H1 (cell line): ENCODE data around the gene ACLY. TPM values are rescaled to one million over a fixed set of nuclear protein-coding genes. Genes with fewer than 3 reads are reported as not detected.

ENCODE experiments used
- CTCF ChIA-PET: fragments of 300-600 bp; sonication (Branson Sonifier 250); formaldehyde crosslinking; loops from one replicate; lab custom pipeline; 2021; ENCODE audit not compliant: partially characterized antibody; lab: Charles Lee
- POLR2A ChIA-PET: fragments of 300-600 bp; sonication (Branson Sonifier 250); formaldehyde crosslinking; loops from one replicate; lab custom pipeline; 2021; ENCODE audit warnings: inconsistent platforms; ENCODE audit not compliant: partially characterized antibody; lab: Charles Lee
- DNase-seq, 2 experiments: peaks; one replicate each; pipeline versions ENCODE4 v3.0.0 to v3.0.0-alpha.2; 2010 to 2022; ENCODE audit warnings: low spot score in 2 of 2, low read depth in 1 of 2, mixed read lengths in 1 of 2
- FAIRE-seq: peaks from 2 replicates; lab custom pipeline; 2011; peaks lifted over from hg19 to GRCh38; lab: Jason Lieb, UNC
- H2AFZ ChIP-seq: 2 replicates; pipeline ENCODE4 v1.8.1; 2012; ENCODE audit warnings: low read length, inconsistent platforms
- H2AK5ac ChIP-seq: 2 replicates; pipeline ENCODE4 v1.6.1; 2013; ENCODE audit warnings: low read depth, low read length
- H2BK120ac ChIP-seq: replicated peaks from 2 replicates; pipeline ENCODE3; 2013; ENCODE audit warnings: low read depth, low read length, inconsistent platforms
- H2BK12ac ChIP-seq: 2 replicates; pipeline ENCODE4 v1.6.1; 2013; ENCODE audit warnings: low read depth, low read length
- H2BK15ac ChIP-seq: 2 replicates; pipeline ENCODE4 v1.6.1; 2013; ENCODE audit warnings: low read length
- H2BK20ac ChIP-seq: 2 replicates; pipeline ENCODE4 v1.6.1; 2013; ENCODE audit warnings: low read length
- H2BK5ac ChIP-seq: 2 replicates; pipeline ENCODE4 v1.6.1; 2013; ENCODE audit warnings: low read depth, low read length
- H3K14ac ChIP-seq: 2 replicates; pipeline ENCODE4 v1.6.1; 2013; ENCODE audit warnings: inconsistent platforms; ENCODE audit not compliant: insufficient read length
- H3K18ac ChIP-seq: 2 replicates; pipeline ENCODE4 v1.6.1; 2013; ENCODE audit warnings: low read length; ENCODE audit errors: extremely low read depth
- H3K23ac ChIP-seq: 2 replicates; pipeline ENCODE4 v1.6.1; 2013; ENCODE audit warnings: inconsistent platforms; ENCODE audit not compliant: insufficient read length
- H3K23me2 ChIP-seq: 2 replicates; pipeline ENCODE4 v1.6.1; 2013; ENCODE audit warnings: low read depth, low read length
- H3K27ac ChIP-seq: 2 replicates; pipeline ENCODE4 v1.6.1; 2011; ENCODE audit warnings: low read depth, low read length, inconsistent platforms
- H3K27me3 ChIP-seq, 4 experiments: replicated peaks in 1 of 4; 1 replicate in 1 of 4; 2 replicates in 3 of 4; pipeline versions ENCODE4 v1.6.1 to v1.8.1; 2011 to 2013; ENCODE audit warnings: low read length in 3 of 4, mild to moderate bottlenecking in 3 of 4, inconsistent platforms in 2 of 4, mixed read lengths in 2 of 4, moderate library complexity in 1 of 4; ENCODE audit not compliant: control insufficient read depth in 3 of 4, insufficient read depth in 3 of 4; ENCODE audit errors: extremely low read depth in 1 of 4
- H3K36me3 ChIP-seq, 4 experiments: 2 replicates each; pipeline versions ENCODE4 v1.6.1 to v1.8.1; 2011 to 2013; ENCODE audit warnings: mild to moderate bottlenecking in 4 of 4, low read length in 3 of 4, moderate library complexity in 2 of 4, control low read depth in 1 of 4, inconsistent platforms in 1 of 4; ENCODE audit not compliant: insufficient read depth in 4 of 4, control insufficient read depth in 2 of 4
- H3K4ac ChIP-seq: replicated peaks from 2 replicates; pipeline ENCODE3; 2013; ENCODE audit warnings: low read length, low read depth, mixed read lengths, inconsistent platforms; ENCODE audit not compliant: insufficient read length
- H3K4me1 ChIP-seq, 4 experiments: replicated peaks in 1 of 4; 1 replicate in 1 of 4; 2 replicates in 3 of 4; pipeline versions ENCODE4 v1.6.1 to v1.8.1; 2011 to 2013; ENCODE audit warnings: low read length in 3 of 4, inconsistent platforms in 2 of 4, mixed read lengths in 1 of 4; ENCODE audit not compliant: insufficient read depth in 4 of 4, control insufficient read depth in 3 of 4
- H3K4me2 ChIP-seq, 2 experiments: 2 replicates each; pipeline versions ENCODE4 v1.6.1 to v1.8.1; 2011 to 2013; ENCODE audit warnings: low read depth in 2 of 2, low read length in 2 of 2, control low read depth in 1 of 2, inconsistent platforms in 1 of 2, mild to moderate bottlenecking in 1 of 2; ENCODE audit not compliant: insufficient read depth in 1 of 2
- H3K4me3 ChIP-seq, 4 experiments: fragments of 200-600, 300-600 bp in 1 of 4; sonication (generic), shearing (Covaris generic), sonication (Bioruptor Twin) in 1 of 4; 2 replicates each; pipeline versions ENCODE4 v1.5.1 to v1.8.1; 2011 to 2016; ENCODE audit warnings: low read length in 4 of 4, low read depth in 3 of 4, control low read depth in 2 of 4, inconsistent platforms in 2 of 4, mild to moderate bottlenecking in 2 of 4, mixed read lengths in 1 of 4, moderate library complexity in 1 of 4; ENCODE audit not compliant: insufficient read depth in 2 of 4; ENCODE audit errors: extremely low read depth in 1 of 4
- H3K56ac ChIP-seq: replicated peaks from 2 replicates; pipeline ENCODE3; 2013; ENCODE audit warnings: low read depth, mild to moderate bottlenecking, mixed read lengths, low read length, inconsistent platforms; ENCODE audit not compliant: insufficient read length
- H3K79me1 ChIP-seq: 2 replicates; pipeline ENCODE4 v1.6.1; 2013; ENCODE audit warnings: low read depth, low read length, control low read depth
- H3K79me2 ChIP-seq, 2 experiments: 2 replicates each; pipeline versions ENCODE4 v1.6.1 to v1.8.1; 2012 to 2013; ENCODE audit warnings: low read length in 2 of 2, mild to moderate bottlenecking in 2 of 2, inconsistent platforms in 1 of 2; ENCODE audit not compliant: insufficient read depth in 2 of 2, control insufficient read depth in 1 of 2
- H3K9ac ChIP-seq, 4 experiments: replicated peaks in 1 of 4; 1 replicate in 1 of 4; 2 replicates in 3 of 4; pipeline versions ENCODE4 v1.6.1 to v1.8.1; 2011 to 2013; ENCODE audit warnings: low read depth in 3 of 4, low read length in 3 of 4, control low read depth in 2 of 4, mild to moderate bottlenecking in 2 of 4, moderate library complexity in 2 of 4, inconsistent platforms in 1 of 4; ENCODE audit errors: extremely low read depth in 1 of 4
- H3K9me3 ChIP-seq, 2 experiments: 2 replicates each; pipeline versions ENCODE4 v1.6.1 to v1.8.1; 2012 to 2013; ENCODE audit warnings: mild to moderate bottlenecking in 2 of 2, moderate library complexity in 2 of 2, control low read depth in 1 of 2, inconsistent platforms in 1 of 2, low read depth in 1 of 2, low read length in 1 of 2, mixed read lengths in 1 of 2; ENCODE audit not compliant: insufficient read depth in 2 of 2
- H4K20me1 ChIP-seq, 2 experiments: replicated peaks in 1 of 2; 2 replicates each; pipeline versions ENCODE3 to v1.8.1; 2011 to 2013; ENCODE audit warnings: inconsistent platforms in 2 of 2, low read length in 2 of 2, mild to moderate bottlenecking in 1 of 2; ENCODE audit not compliant: insufficient read depth in 2 of 2, control insufficient read depth in 1 of 2
- H4K5ac ChIP-seq: 2 replicates; pipeline ENCODE4 v1.6.1; 2013; ENCODE audit warnings: low read length, low read depth, mixed read lengths, inconsistent platforms; ENCODE audit not compliant: insufficient read length
- H4K8ac ChIP-seq: 2 replicates; pipeline ENCODE4 v1.8.0; 2013; ENCODE audit warnings: mild to moderate bottlenecking, moderate library complexity, low read length, inconsistent platforms; ENCODE audit not compliant: insufficient read depth; ENCODE audit errors: extremely low read depth
- H4K91ac ChIP-seq: replicated peaks from 2 replicates; pipeline ENCODE3; 2013; ENCODE audit warnings: low read length, mixed read lengths, inconsistent platforms; ENCODE audit not compliant: insufficient read length
- BRCA1 ChIP-seq: IDR thresholded peaks from 2 replicates; pipeline ENCODE4 v1.6.1; 2012; ENCODE audit warnings: low read depth, low read length, improper control_type of control experiment
- CBX8 ChIP-seq: fragments of 300-800, 300-1000 bp; sonication (generic); IDR thresholded peaks from 2 replicates; pipeline ENCODE4 v1.7.1; 2016; ENCODE audit warnings: low read depth, low read length, borderline replicate concordance
- CEBPB ChIP-seq: IDR thresholded peaks from 2 replicates; pipeline ENCODE4 v1.6.1; 2012; ENCODE audit warnings: low read depth, low read length
- CHD1 ChIP-seq: IDR thresholded peaks from 2 replicates; pipeline ENCODE4 v1.6.1; 2012; ENCODE audit warnings: low read depth, low read length, improper control_type of control experiment
- CTBP2 ChIP-seq: IDR thresholded peaks from 2 replicates; pipeline ENCODE4 v1.7.0; 2011; ENCODE audit warnings: borderline replicate concordance, mild to moderate bottlenecking, moderate library complexity, mixed read lengths, low read length; ENCODE audit not compliant: insufficient read depth, insufficient read length
- EGR1 ChIP-seq: IDR thresholded peaks from 2 replicates; pipeline ENCODE4 v1.6.1; 2011; ENCODE audit warnings: low read depth, low read length, borderline replicate concordance
- EP300 ChIP-seq, 2 experiments: IDR thresholded peaks; 1 replicate in 1 of 2; 2 replicates in 1 of 2; pipeline ENCODE4 v1.6.1; 2011 to 2012; ENCODE audit warnings: low read depth in 2 of 2, low read length in 2 of 2, mild to moderate bottlenecking in 2 of 2, borderline replicate concordance in 1 of 2, inconsistent platforms in 1 of 2, moderate library complexity in 1 of 2
- KDM4A ChIP-seq: IDR thresholded peaks from one replicate; pipeline ENCODE4 v1.7.1; 2012; ENCODE audit warnings: low read depth, mild to moderate bottlenecking, moderate library complexity, low read length, inconsistent platforms; ENCODE audit not compliant: severe bottlenecking
- POU5F1 ChIP-seq: IDR thresholded peaks from 2 replicates; pipeline ENCODE4 v1.6.1; 2011; ENCODE audit warnings: low read depth, mild to moderate bottlenecking, low read length, moderate library complexity
- RFX5 ChIP-seq: IDR thresholded peaks from 2 replicates; pipeline ENCODE4 v1.6.1; 2011; ENCODE audit warnings: low read depth, low read length, improper control_type of control experiment, borderline replicate concordance
- SIX5 ChIP-seq: IDR thresholded peaks from 2 replicates; pipeline ENCODE4 v1.6.1; 2011; ENCODE audit warnings: mild to moderate bottlenecking, low read depth, low read length
- SP2 ChIP-seq: IDR thresholded peaks from 2 replicates; pipeline ENCODE4 v1.6.1; 2012; ENCODE audit warnings: mild to moderate bottlenecking, low read length, inconsistent platforms
- SP4 ChIP-seq: IDR thresholded peaks from 2 replicates; pipeline ENCODE4 v1.6.1; 2012; ENCODE audit warnings: low read length, inconsistent platforms
- TAF7 ChIP-seq: optimal IDR thresholded peaks from 2 replicates; pipeline ENCODE3; 2011; ENCODE audit warnings: low read depth, mild to moderate bottlenecking, inconsistent platforms, low read length, moderate library complexity, borderline replicate concordance
- WGBS, 2 experiments: shearing (Covaris generic) in 1 of 2; methylation state at CpG; one replicate each; pipeline versions ENCODE4 v1.1.6 to v1.1.7; 2013 to 2015; ENCODE audit warnings: low lambda C conversion rate in 2 of 2, mixed read lengths in 2 of 2, inconsistent platforms in 1 of 2, low coverage in 1 of 2, missing lambda C conversion rate in 1 of 2; ENCODE audit not compliant: insufficient replicate concordance in 2 of 2, insufficient coverage in 1 of 2, insufficient read length in 1 of 2; ENCODE audit errors: extremely low coverage in 1 of 2, missing lambda C conversion rate in 1 of 2; 5-methylcytosine and 5-hydroxymethylcytosine counted together
- polyA plus RNA-seq, 7 experiments: library from polyadenylated mRNA; depleted of rRNA in 3 of 7; stranded (reverse) in 5 of 7; unstranded in 2 of 7; fragments of >200 nt in 5 of 7; fragments of 200-250 nt in 2 of 7; gene quantifications; 1 replicate in 5 of 7; 2 replicates in 1 of 7; 4 replicates in 1 of 7; pipeline versions ENCODE4 v1.2.1 to v1.2.3, GENCODE V29; 2011 to 2013; ENCODE audit warnings: missing spikeins in 2 of 7, mixed read lengths in 2 of 7
- total RNA-seq: library from RNA; stranded (reverse); fragmentation: NEBNext Ultra II Directional; extraction: Animal tissue kit (Norgen Biotek cat#: 25700); gene quantifications from 2 replicates; pipeline ENCODE4 v1.2.1, GENCODE V29; 2021

ACLY gene
- total and polyA plus RNA-seq, 2 of the 8 experiments (the other 6 are each of a cell fraction or from before 2014, with no cell fraction given) = 167 to 393 TPM

DNA sequence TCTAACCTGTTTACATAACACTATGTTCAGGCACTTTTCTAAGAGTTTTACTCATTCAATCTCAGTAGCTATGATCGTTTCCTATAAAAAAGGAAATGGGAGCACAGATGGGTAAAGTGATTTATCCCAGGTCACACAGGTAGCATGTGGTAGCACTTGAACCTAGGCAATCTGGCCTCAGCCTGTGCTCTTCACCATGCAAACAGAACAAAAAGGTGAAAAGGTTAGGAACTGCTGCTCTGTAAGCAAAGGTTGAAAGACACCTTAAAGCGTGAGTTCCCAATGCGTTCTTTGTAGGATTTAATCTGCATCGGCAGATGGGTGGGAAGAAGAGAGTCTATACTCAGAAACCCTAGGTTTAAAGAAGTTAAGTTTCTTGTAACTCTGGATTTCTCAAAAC is 38.6 kb downstream of the ACLY start:
- Histone ChIP-seq H2BK5ac (no peak overlapping the region), H2BK120ac (no peak overlapping the region), H2BK12ac (no peak overlapping the region), H4K8ac (no peak overlapping the region), H3K4ac (no peak overlapping the region), H3K56ac (no peak overlapping the region), H2AFZ (no peak overlapping the region), H3K36me3 (peaks cover 43 to 89% (median 71%) of the 10 kb centered on the region in 4 experiments), H3K9me3 (peaks cover 0 to 3% of the 10 kb centered on the region in 2 experiments; a peak in 1 of 4 replicates), H3K27ac (no peak overlapping the region), H3K27me3 (no peaks in the 10 kb centered on the region; a peak in 1 of 7 replicates), H2BK15ac (no peak overlapping the region), H3K4me1 (no peaks in the 10 kb centered on the region; a peak in 1 of 7 replicates), H3K14ac (no peak overlapping the region), H3K23ac (no peak overlapping the region), H2AK5ac (no peak overlapping the region), H4K91ac (no peak overlapping the region), H3K23me2 (peaks cover 2% of the 10 kb centered on the region; the same call in 1 of the 2 replicates), H3K4me2 (no peak overlapping the region), H2BK20ac (no peak overlapping the region), H3K79me1 (no peaks in the 10 kb centered on the region; the same call in 1 of the 2 replicates), H3K9ac (no peak overlapping the region), H3K18ac (no peak overlapping the region), H3K79me2 (peaks cover 0 to 9% of the 10 kb centered on the region in 2 experiments; a peak in 2 of 4 replicates), H4K20me1 (peaks cover 1 to 7% of the 10 kb centered on the region in 2 experiments), H4K5ac (no peak overlapping the region), H3K4me3 (no peak overlapping the region)
- ChIA-PET POLR2A (interaction anchor here (1.0 to 1.4 kb wide), 3 partner anchors 8 to 191 kb away, joined by 3 to 5 read pairs (median 3); no protein-coding TSS in a partner anchor), CTCF (interaction anchor here (1.8 kb wide), 1 partner anchor 68 kb away, joined by 6 read pairs; the partner anchor contains the start of genes FKBP10 and P3H4)
- FAIRE-seq = no peak
- DNase-seq = no peak
- WGBS, 2 experiments = 93% methylated on average over 4 of the region's 4 CpGs; no CpG with 5 or more reads in 1 of the 2 experiments
- TF ChIP-seq TAF7 = no peak
- TF ChIP-seq CTBP2 = no peak
- TF ChIP-seq RFX5 = no peak
- TF ChIP-seq EGR1 = no peak
- no peak for TF ChIP-seq CHD1
- no peak for TF ChIP-seq SP4
- TF ChIP-seq POU5F1 = no peak
- TF ChIP-seq SP2 = no peak
- TF ChIP-seq CEBPB = no peak
- TF ChIP-seq EP300 (IDR thresholded peaks at IDR 0.05; ENCODE audit: borderline replicate concordance in 1 of 2, low read depth in 2 of 2, low read length in 2 of 2) = no peak
- TF ChIP-seq KDM4A = no peak
- TF ChIP-seq CBX8 = no peak
- no peak for TF ChIP-seq SIX5
- no peak for TF ChIP-seq BRCA1
